ENCODE data around the gene FHOD3. TPM values are rescaled to one million over a fixed set of nuclear protein-coding genes. Genes with fewer than 3 reads are reported as not detected.
A peak's percentile ranks its signal among the peaks of the same experiment; 100 is the strongest.

FHOD3 gene
- total and polyA plus RNA-seq, 7 experiments from 2014 or later = not detected

DNA sequence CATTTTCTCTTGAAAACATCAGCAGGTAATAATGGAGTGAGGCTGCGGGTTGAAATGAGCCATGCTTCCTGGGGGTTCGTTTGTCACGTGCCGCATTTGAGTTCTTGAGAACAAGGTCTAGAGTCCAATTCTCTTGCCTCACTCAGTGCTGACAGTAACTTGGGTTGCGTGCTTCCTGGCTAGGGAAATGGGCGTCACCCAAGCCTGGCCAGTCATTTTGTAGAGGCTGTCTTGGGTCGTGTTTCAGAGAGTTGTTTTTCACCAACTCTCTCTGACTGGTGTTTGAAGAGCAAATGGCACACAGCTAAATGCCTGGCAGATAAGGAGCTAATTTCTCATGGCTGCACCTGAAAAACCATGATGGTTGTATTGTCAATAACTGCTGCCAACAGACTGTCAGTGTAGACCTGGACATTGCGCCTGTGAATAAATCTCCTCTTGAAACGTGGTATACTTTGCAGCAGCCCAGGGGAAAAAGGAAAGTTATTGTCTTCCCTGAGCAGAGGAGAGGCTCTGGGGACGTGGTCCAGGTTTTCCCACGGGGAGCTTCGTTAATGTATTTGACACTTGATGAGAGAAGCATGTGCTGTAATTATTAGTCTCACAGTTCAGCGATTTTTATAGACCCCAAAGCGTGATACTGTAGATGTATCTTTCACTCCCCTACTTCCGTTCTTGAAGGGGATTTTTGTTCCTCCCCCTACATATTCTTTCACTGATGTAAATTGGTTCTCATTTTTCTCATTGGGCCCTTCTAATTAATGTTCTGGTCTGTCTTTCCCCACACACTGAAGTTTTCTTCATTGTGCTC lies 196.0 kb downstream of the FHOD3 start:
- H3K4me3 Mint-ChIP-seq = no peak overlapping the region
- Histone ChIP-seq H3K9me3 (ENCODE audit: control insufficient read depth in 2 of 3, low read length in 3 of 3) (no peaks in the 10 kb centered on the region), H3K36me3 (ENCODE audit: control insufficient read depth in 2 of 3, insufficient read depth in 3 of 3, low read length in 3 of 3) (no peaks in the 10 kb centered on the region), H3K4me1 (ENCODE audit: control insufficient read depth in 2 of 2, insufficient read depth in 2 of 2, low read length in 2 of 2) (no peaks in the 10 kb centered on the region), H3K27ac (ENCODE audit: low read depth, low read length) (no peak overlapping the region), H3K4me3 (ENCODE audit: low read length) (no peak overlapping the region), H3K27me3 (ENCODE audit: control insufficient read depth in 2 of 2, insufficient read depth in 2 of 2, low read length in 2 of 2) (peaks cover 0 to 2% of the 10 kb centered on the region in 2 donors)
- H3K27ac Mint-ChIP-seq = no peak overlapping the region
- POLR2A ChIA-PET = no interaction called here
- DNase-seq (no peak), ATAC-seq (no peak)
- peaks cover 0 to 7% (median 0%) of the 10 kb centered on the region in 7 donors for H3K4me1 Mint-ChIP-seq
- peaks cover 0 to 2% (median 0%) of the 10 kb centered on the region in 11 donors for H3K9me3 Mint-ChIP-seq
- H3K27me3 Mint-ChIP-seq = peaks cover 0 to 19% (median 9%) of the 10 kb centered on the region in 5 donors
- H3K36me3 Mint-ChIP-seq = no peaks in the 10 kb centered on the region
- intact Hi-C loops (cut with micrococcal nuclease) = no loop called here
- CTCF ChIA-PET = interaction anchor here (0.7 kb wide), 1 partner anchor 115 kb away, joined by 4 read pairs; no protein-coding TSS in a partner anchor

DNA sequence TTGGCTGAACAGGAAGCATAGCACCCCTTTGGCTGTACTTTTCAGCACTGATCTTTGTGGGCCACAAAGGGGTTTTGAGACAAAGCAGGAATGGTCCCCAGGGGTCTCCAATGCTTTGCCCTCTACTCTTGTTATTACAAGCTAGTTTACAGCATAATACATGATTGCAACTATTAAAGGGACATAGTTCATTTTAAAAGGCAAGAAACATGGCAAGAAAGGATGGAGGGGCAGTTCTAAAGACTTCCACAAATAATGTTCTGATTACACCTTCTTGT lies 196.6 kb downstream of the FHOD3 start:
- H3K4me1 Mint-ChIP-seq = peaks cover 0 to 7% (median 0%) of the 10 kb centered on the region in 7 donors
- H3K9me3 Mint-ChIP-seq = peaks cover 0 to 2% (median 0%) of the 10 kb centered on the region in 11 donors
- no peak overlapping the region for H3K4me3 ChIP-seq (ENCODE audit: low read length)
- ChIA-PET CTCF (no interaction called here), POLR2A (no interaction called here)
- H3K27me3 Mint-ChIP-seq = peaks cover 0 to 14% (median 9%) of the 10 kb centered on the region in 5 donors
- H3K4me3 Mint-ChIP-seq = no peak overlapping the region
- peaks cover 0 to 2% of the 10 kb centered on the region in 2 donors for H3K27me3 ChIP-seq (ENCODE audit: control insufficient read depth in 2 of 2, insufficient read depth in 2 of 2, low read length in 2 of 2)
- H3K9me3 ChIP-seq (ENCODE audit: control insufficient read depth in 2 of 3, low read length in 3 of 3) = no peaks in the 10 kb centered on the region
- no peaks in the 10 kb centered on the region for H3K4me1 ChIP-seq (ENCODE audit: control insufficient read depth in 2 of 2, insufficient read depth in 2 of 2, low read length in 2 of 2)
- ATAC-seq = no peak
- no peak overlapping the region for H3K27ac Mint-ChIP-seq
- H3K36me3 ChIP-seq (ENCODE audit: control insufficient read depth in 2 of 3, insufficient read depth in 3 of 3, low read length in 3 of 3) = no peaks in the 10 kb centered on the region
- intact Hi-C loops (cut with micrococcal nuclease) = no loop called here
- DNase-seq = no peak
- H3K36me3 Mint-ChIP-seq = no peaks in the 10 kb centered on the region
- H3K27ac ChIP-seq (ENCODE audit: low read depth, low read length) = no peak overlapping the region

DNA sequence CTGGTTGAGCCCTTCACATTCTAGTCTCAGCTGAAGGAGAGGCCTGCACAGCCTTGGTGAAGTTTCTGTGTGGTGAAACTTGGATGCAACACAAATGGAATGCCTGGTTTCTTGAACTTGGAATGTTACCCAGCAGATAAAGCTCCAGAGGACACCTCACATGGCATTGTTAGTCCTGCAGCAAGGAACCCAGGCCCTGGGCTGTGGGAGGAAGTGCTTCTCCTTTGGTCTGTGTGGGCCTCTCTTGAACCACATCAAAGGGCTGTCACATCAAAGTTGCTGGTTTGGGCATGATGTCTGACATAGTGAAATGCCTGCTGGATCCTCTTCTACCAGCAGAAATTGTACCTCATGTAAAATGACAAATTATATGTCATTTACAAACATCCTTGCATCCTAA lies 198.5 kb downstream of the FHOD3 start:
- Histone ChIP-seq H3K27me3 (ENCODE audit: control insufficient read depth in 2 of 2, insufficient read depth in 2 of 2, low read length in 2 of 2) (peaks cover 0 to 2% of the 10 kb centered on the region in 2 donors), H3K36me3 (ENCODE audit: control insufficient read depth in 2 of 3, insufficient read depth in 3 of 3, low read length in 3 of 3) (no peaks in the 10 kb centered on the region), H3K9me3 (ENCODE audit: control insufficient read depth in 2 of 3, low read length in 3 of 3) (no peaks in the 10 kb centered on the region), H3K27ac (ENCODE audit: low read depth, low read length) (no peak overlapping the region), H3K4me1 (ENCODE audit: control insufficient read depth in 2 of 2, insufficient read depth in 2 of 2, low read length in 2 of 2) (no peaks in the 10 kb centered on the region), H3K4me3 (ENCODE audit: low read length) (no peak overlapping the region)
- Mint-ChIP-seq H3K36me3 (no peaks in the 10 kb centered on the region), H3K27ac (no peak overlapping the region), H3K4me1 (peaks cover 0 to 7% (median 0%) of the 10 kb centered on the region in 7 donors), H3K4me3 (no peak overlapping the region), H3K27me3 (peaks cover 0 to 13% (median 9%) of the 10 kb centered on the region in 5 donors), H3K9me3 (no peaks in the 10 kb centered on the region)
- DNase-seq = peak in 1 of 9 donors; percentile 5
- no peak for ATAC-seq
- POLR2A ChIA-PET = no interaction called here
- CTCF ChIA-PET = no interaction called here
- intact Hi-C loops (cut with micrococcal nuclease) = no loop called here

DNA sequence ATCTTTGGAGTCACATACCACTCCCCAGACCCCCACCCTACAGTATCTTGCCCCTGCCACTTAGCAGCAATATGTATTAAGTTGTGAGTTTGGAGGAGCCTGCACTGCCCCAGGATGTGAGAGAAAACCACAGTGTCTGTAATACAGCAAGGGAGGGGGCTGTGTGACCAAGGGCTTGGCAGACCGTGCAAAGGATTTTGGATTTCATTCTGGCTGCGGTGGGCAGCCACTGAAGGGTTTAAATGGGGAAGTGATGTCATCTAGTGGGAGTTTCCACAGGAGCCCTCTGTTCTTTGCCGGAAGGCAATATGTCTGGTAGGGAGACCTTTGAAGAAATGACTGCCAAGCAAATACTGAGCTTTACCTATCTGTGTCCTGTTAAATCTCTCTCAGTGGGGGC lies 202.4 kb downstream of the FHOD3 start:
- H3K27ac Mint-ChIP-seq = no peak overlapping the region
- DNase-seq = no peak
- no peaks in the 10 kb centered on the region for H3K36me3 ChIP-seq (ENCODE audit: control insufficient read depth in 2 of 3, insufficient read depth in 3 of 3, low read length in 3 of 3)
- H3K9me3 Mint-ChIP-seq = peaks cover 0 to 3% (median 0%) of the 10 kb centered on the region in 11 donors
- no peak overlapping the region for H3K27ac ChIP-seq (ENCODE audit: low read depth, low read length)
- peaks cover 0 to 2% of the 10 kb centered on the region in 2 donors for H3K27me3 ChIP-seq (ENCODE audit: control insufficient read depth in 2 of 2, insufficient read depth in 2 of 2, low read length in 2 of 2)
- H3K9me3 ChIP-seq (ENCODE audit: control insufficient read depth in 2 of 3, low read length in 3 of 3) = no peaks in the 10 kb centered on the region
- peaks cover 0 to 7% (median 0%) of the 10 kb centered on the region in 7 donors for H3K4me1 Mint-ChIP-seq
- no peak overlapping the region for H3K4me3 ChIP-seq (ENCODE audit: low read length)
- ChIA-PET CTCF (no interaction called here), POLR2A (no interaction called here)
- H3K4me3 Mint-ChIP-seq = no peak overlapping the region
- no peaks in the 10 kb centered on the region for H3K4me1 ChIP-seq (ENCODE audit: control insufficient read depth in 2 of 2, insufficient read depth in 2 of 2, low read length in 2 of 2)
- ATAC-seq = no peak
- intact Hi-C loops (cut with micrococcal nuclease) = no loop called here
- peaks cover 0 to 13% (median 8%) of the 10 kb centered on the region in 5 donors for H3K27me3 Mint-ChIP-seq
- no peaks in the 10 kb centered on the region for H3K36me3 Mint-ChIP-seq

DNA sequence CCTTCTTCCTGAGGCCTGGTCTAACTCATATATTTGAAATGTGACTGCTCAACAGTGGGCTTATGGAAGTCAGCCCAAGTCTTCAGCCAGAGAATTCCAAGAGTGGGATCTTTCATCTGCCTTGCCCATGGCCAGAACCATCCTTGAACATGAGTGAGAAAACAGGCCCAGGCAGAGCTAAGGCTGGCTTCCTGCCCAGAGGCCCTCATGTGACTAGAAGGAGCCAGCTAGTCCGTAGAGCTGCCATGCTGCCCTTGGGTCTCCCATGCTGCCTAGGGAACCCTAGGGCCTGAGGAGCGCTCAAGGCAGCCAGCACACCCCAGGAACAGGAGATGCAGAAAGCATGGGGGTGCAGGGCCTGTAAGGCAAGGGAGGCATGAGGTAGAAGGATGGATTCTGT lies 203.6 kb downstream of the FHOD3 start:
- no peak for ATAC-seq
- H3K4me3 ChIP-seq (ENCODE audit: low read length) = no peak overlapping the region
- no peak for DNase-seq
- H3K27me3 Mint-ChIP-seq = peaks cover 0 to 18% (median 10%) of the 10 kb centered on the region in 5 donors
- peaks cover 0 to 2% of the 10 kb centered on the region in 2 donors for H3K27me3 ChIP-seq (ENCODE audit: control insufficient read depth in 2 of 2, insufficient read depth in 2 of 2, low read length in 2 of 2)
- no peaks in the 10 kb centered on the region for H3K9me3 ChIP-seq (ENCODE audit: control insufficient read depth in 2 of 3, low read length in 3 of 3)
- H3K36me3 Mint-ChIP-seq = no peaks in the 10 kb centered on the region
- peaks cover 0 to 2% (median 0%) of the 10 kb centered on the region in 7 donors for H3K4me1 Mint-ChIP-seq
- ChIA-PET POLR2A (no interaction called here), CTCF (no interaction called here)
- H3K36me3 ChIP-seq (ENCODE audit: control insufficient read depth in 2 of 3, insufficient read depth in 3 of 3, low read length in 3 of 3) = no peaks in the 10 kb centered on the region
- H3K4me3 Mint-ChIP-seq = no peak overlapping the region
- no peaks in the 10 kb centered on the region for H3K4me1 ChIP-seq (ENCODE audit: control insufficient read depth in 2 of 2, insufficient read depth in 2 of 2, low read length in 2 of 2)
- H3K9me3 Mint-ChIP-seq = peaks cover 0 to 4% (median 0%) of the 10 kb centered on the region in 11 donors
- H3K27ac Mint-ChIP-seq = no peak overlapping the region
- intact Hi-C loops (cut with micrococcal nuclease) = no loop called here
- no peak overlapping the region for H3K27ac ChIP-seq (ENCODE audit: low read depth, low read length)

DNA sequence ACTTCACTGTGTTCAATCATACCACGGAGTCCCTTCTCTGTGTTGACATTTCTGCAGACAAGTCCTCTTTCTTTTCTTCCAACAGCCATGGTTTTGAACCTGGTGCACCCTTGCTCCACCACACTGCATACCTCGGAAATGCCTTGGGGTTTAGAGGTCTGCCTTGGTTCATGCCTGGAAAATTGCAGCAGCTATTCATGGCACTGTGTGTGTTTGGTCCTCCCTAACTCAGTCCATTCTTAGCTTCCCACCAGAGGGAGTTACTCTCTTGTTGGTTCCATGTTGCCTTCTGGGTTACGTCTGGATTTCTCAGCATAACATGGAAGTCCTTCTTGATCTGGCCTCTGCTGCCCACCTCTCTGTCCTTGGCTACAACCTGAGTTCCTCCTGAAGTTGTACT lies 206.0 kb downstream of the FHOD3 start:
- Mint-ChIP-seq H3K36me3 (no peaks in the 10 kb centered on the region), H3K4me1 (no peaks in the 10 kb centered on the region), H3K27ac (no peak overlapping the region), H3K4me3 (no peak overlapping the region), H3K27me3 (peaks cover 0 to 18% (median 5%) of the 10 kb centered on the region in 5 donors), H3K9me3 (peaks cover 0 to 4% (median 0%) of the 10 kb centered on the region in 11 donors)
- no peaks in the 10 kb centered on the region for H3K4me1 ChIP-seq (ENCODE audit: control insufficient read depth in 2 of 2, insufficient read depth in 2 of 2, low read length in 2 of 2)
- H3K36me3 ChIP-seq (ENCODE audit: control insufficient read depth in 2 of 3, insufficient read depth in 3 of 3, low read length in 3 of 3) = no peaks in the 10 kb centered on the region
- H3K9me3 ChIP-seq (ENCODE audit: control insufficient read depth in 2 of 3, low read length in 3 of 3) = no peaks in the 10 kb centered on the region
- POLR2A ChIA-PET = no interaction called here
- no peak overlapping the region for H3K27ac ChIP-seq (ENCODE audit: low read depth, low read length)
- ATAC-seq (no peak), DNase-seq (no peak)
- no peaks in the 10 kb centered on the region for H3K27me3 ChIP-seq (ENCODE audit: control insufficient read depth in 2 of 2, insufficient read depth in 2 of 2, low read length in 2 of 2)
- CTCF ChIA-PET = no interaction called here
- H3K4me3 ChIP-seq (ENCODE audit: low read length) = no peak overlapping the region
- intact Hi-C loops (cut with micrococcal nuclease) = no loop called here

DNA sequence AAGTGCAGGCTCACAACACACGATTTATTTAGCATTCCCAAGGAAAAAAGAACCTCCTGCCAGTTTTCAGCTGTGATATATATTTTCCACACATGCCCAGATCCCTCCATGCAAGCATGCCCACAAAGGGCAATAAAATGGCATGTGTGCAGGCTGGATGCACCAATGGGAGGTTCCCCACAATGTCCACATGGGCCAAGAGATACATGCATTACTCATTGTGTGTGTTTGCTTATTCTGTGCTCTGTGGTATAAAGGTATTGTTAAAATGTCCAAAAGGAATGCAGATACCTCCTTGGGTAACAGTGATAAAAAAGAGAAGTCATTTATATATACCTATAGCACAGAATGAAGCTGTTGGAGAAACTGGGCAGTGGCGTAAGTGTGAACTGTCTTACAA lies 207.4 kb downstream of the FHOD3 start:
- intact Hi-C loops (cut with micrococcal nuclease) = no loop called here
- H3K9me3 ChIP-seq (ENCODE audit: control insufficient read depth in 2 of 3, low read length in 3 of 3) = no peaks in the 10 kb centered on the region
- Mint-ChIP-seq H3K27ac (no peak overlapping the region), H3K9me3 (peaks cover 0 to 4% (median 0%) of the 10 kb centered on the region in 11 donors), H3K4me3 (no peak overlapping the region), H3K27me3 (peaks cover 0 to 18% (median 5%) of the 10 kb centered on the region in 5 donors), H3K4me1 (no peaks in the 10 kb centered on the region), H3K36me3 (no peaks in the 10 kb centered on the region)
- no peak for DNase-seq
- H3K4me1 ChIP-seq (ENCODE audit: control insufficient read depth in 2 of 2, insufficient read depth in 2 of 2, low read length in 2 of 2) = no peaks in the 10 kb centered on the region
- H3K4me3 ChIP-seq (ENCODE audit: low read length) = no peak overlapping the region
- H3K27ac ChIP-seq (ENCODE audit: low read depth, low read length) = no peak overlapping the region
- no peaks in the 10 kb centered on the region for H3K27me3 ChIP-seq (ENCODE audit: control insufficient read depth in 2 of 2, insufficient read depth in 2 of 2, low read length in 2 of 2)
- H3K36me3 ChIP-seq (ENCODE audit: control insufficient read depth in 2 of 3, insufficient read depth in 3 of 3, low read length in 3 of 3) = no peaks in the 10 kb centered on the region
- ChIA-PET CTCF (no interaction called here), POLR2A (no interaction called here)
- ATAC-seq = no peak

All from naive thymus-derived CD4-positive, alpha-beta T cell (primary cell).